Mammary epithelial cell (primary cell): ENCODE measurements around the gene PPME1.

Experiments used
- CTCF ChIP-seq, 2 donors: IDR thresholded peaks in 1 of 2; conservative IDR thresholded peaks in 1 of 2; 2 replicates each; pipeline ENCODE4 v1.5.1; 2011 to 2012; ENCODE audit warnings: inconsistent platforms in 2 of 2, low read length in 2 of 2, mild to moderate bottlenecking in 2 of 2, control low read depth in 1 of 2, low read depth in 1 of 2; ENCODE audit not compliant: insufficient read depth in 1 of 2; ENCODE audit errors: extremely low read depth in 1 of 2
- EZH2 ChIP-seq: IDR thresholded peaks from 2 replicates; pipeline ENCODE4 v1.6.1; 2012; ENCODE audit warnings: low read length, inconsistent platforms, borderline replicate concordance

DNA sequence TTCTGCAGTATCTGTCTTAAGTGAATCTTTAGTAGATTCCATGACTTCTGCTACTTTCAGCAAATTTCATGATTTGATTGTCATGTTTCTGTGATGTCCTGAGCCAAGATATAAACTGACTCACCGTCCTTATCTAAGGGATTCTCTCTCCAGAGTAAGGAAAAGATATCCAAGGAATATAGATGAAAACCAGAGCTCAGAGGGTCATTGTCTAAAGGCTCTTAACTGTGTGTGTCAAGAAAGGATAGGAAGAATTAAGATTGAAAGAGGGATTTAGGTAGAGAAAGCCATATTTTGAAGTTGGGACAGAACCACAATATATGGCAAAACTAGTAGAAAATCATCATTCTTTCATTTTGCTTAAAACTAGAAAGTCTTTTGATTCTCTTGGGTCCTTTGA lies 50.7 kb downstream of the PPME1 start:
- no peak for TF ChIP-seq CTCF (conservative IDR thresholded peaks at IDR 0.05 in 1 of 2, IDR thresholded peaks at IDR 0.05 in 1 of 2; ENCODE audit: extremely low read depth in 1 of 2, insufficient read depth in 1 of 2, low read depth in 1 of 2, low read length in 2 of 2)
- TF ChIP-seq EZH2 = no peak
